CD4-positive, alpha-beta T cell treated with Interleukin-4 for 4 hours (primary cell): ENCODE measurements around the gene TEK.

ENCODE experiments used
- DNase-seq: peaks from one replicate; pipeline ENCODE4 v3.0.0-alpha.2; 2020

The TEK gene

GRCh38 chr9:27248702-27249101, 139.7 kb downstream of the TEK start:
- DNase-seq: no peak

GRCh38 chr9:27258662-27259061, 149.6 kb downstream of the TEK start:
- no peak for DNase-seq

- DNase-seq: no peak
Measured at GRCh38 chr9:27260789-27261516, 151.9 kb downstream of the TEK start.

GRCh38 chr9:27261517-27262211, 152.6 kb downstream of the TEK start:
- DNase-seq: no peak

- no peak for DNase-seq
Measured at GRCh38 chr9:27272103-27272502, 163.1 kb downstream of the TEK start.

GRCh38 chr9:27273186-27273585, 164.2 kb downstream of the TEK start:
- DNase-seq: no peak

GRCh38 chr9:27276193-27277030, 167.4 kb downstream of the TEK start:
- DNase-seq: peak; percentile 37

GRCh38 chr9:27278374-27278773, 169.3 kb downstream of the TEK start:
- no peak for DNase-seq

- DNase-seq: no peak
Measured at GRCh38 chr9:27279611-27280010, 170.6 kb downstream of the TEK start.
